ENCODE measurements around the gene IGFL1. TPM values are rescaled to one million over a fixed set of nuclear protein-coding genes. Genes with fewer than 3 reads are reported as not detected.
"Not testable (repeated sequence)": the region's sequence is repeated elsewhere in the genome, so short reads cannot be mapped to it uniquely, and the experiment has no call there.

The IGFL1 gene
- total and polyA plus RNA-seq, 4 donors, result not detected

GRCh38 chr19:46220038-46220615, 9.4 kb upstream of the IGFL1 start:
- Histone ChIP-seq H3K9me3 (ENCODE audit: control insufficient read depth in 4 of 4, insufficient read depth in 3 of 4, low read length in 3 of 4) (peaks cover 0 to 1% (median 0%) of the 10 kb centered on the region in 4 donors), H3K27ac (ENCODE audit: low read depth in 1 of 2, low read length in 1 of 2) (no peak overlapping the region), H3K4me1 (ENCODE audit: control insufficient read depth in 5 of 5, insufficient read depth in 5 of 5, low read length in 5 of 5) (peaks cover 0 to 8% (median 0%) of the 10 kb centered on the region in 5 donors), H3K36me3 (ENCODE audit: control insufficient read depth in 4 of 4, insufficient read depth in 4 of 4, low read length in 4 of 4) (no peaks in the 10 kb centered on the region), H3K4me3 (no peak overlapping the region), H3K27me3 (ENCODE audit: control insufficient read depth in 3 of 3, insufficient read depth in 3 of 3, low read length in 2 of 3) (no peaks in the 10 kb centered on the region), H3K9ac (ENCODE audit: insufficient read depth in 1 of 2, low read length in 2 of 2) (no peak overlapping the region)
- WGBS, 2 donors, result 79 to 89% methylated on average over 8 of the region's 8 CpGs
- no peak for ATAC-seq (ENCODE audit: insufficient read depth, low FRiP score)
- no peak for DNase-seq
- TF ChIP-seq CTCF (IDR thresholded peaks at IDR 0.05; ENCODE audit: control extremely low read depth, extremely low read depth), result no peak

GRCh38 chr19:46221152-46221551, 8.4 kb upstream of the IGFL1 start:
- peaks cover 0 to 8% (median 0%) of the 10 kb centered on the region in 5 donors for H3K4me1 ChIP-seq (ENCODE audit: control insufficient read depth in 5 of 5, insufficient read depth in 5 of 5, low read length in 5 of 5)
- no peaks in the 10 kb centered on the region for H3K36me3 ChIP-seq (ENCODE audit: control insufficient read depth in 4 of 4, insufficient read depth in 4 of 4, low read length in 4 of 4)
- H3K27ac ChIP-seq (ENCODE audit: low read depth in 1 of 2, low read length in 1 of 2), result no peak overlapping the region
- no peak overlapping the region for H3K9ac ChIP-seq (ENCODE audit: insufficient read depth in 1 of 2, low read length in 2 of 2)
- peaks cover 0 to 1% (median 0%) of the 10 kb centered on the region in 4 donors for H3K9me3 ChIP-seq (ENCODE audit: control insufficient read depth in 4 of 4, insufficient read depth in 3 of 4, low read length in 3 of 4)
- TF ChIP-seq CTCF (IDR thresholded peaks at IDR 0.05; ENCODE audit: control extremely low read depth, extremely low read depth), result no peak
- H3K4me3 ChIP-seq, result no peak overlapping the region
- DNase-seq (no peak), ATAC-seq (ENCODE audit: insufficient read depth, low FRiP score) (no peak)
- 82 to 89% methylated on average over 2 of the region's 2 CpGs for WGBS, 2 donors
- H3K27me3 ChIP-seq (ENCODE audit: control insufficient read depth in 3 of 3, insufficient read depth in 3 of 3, low read length in 2 of 3), result no peaks in the 10 kb centered on the region

GRCh38 chr19:46221981-46222610, 7.4 kb upstream of the IGFL1 start:
- Histone ChIP-seq H3K27me3 (ENCODE audit: control insufficient read depth in 3 of 3, insufficient read depth in 3 of 3, low read length in 2 of 3) (no peaks in the 10 kb centered on the region), H3K36me3 (ENCODE audit: control insufficient read depth in 4 of 4, insufficient read depth in 4 of 4, low read length in 4 of 4) (no peaks in the 10 kb centered on the region), H3K9me3 (ENCODE audit: control insufficient read depth in 4 of 4, insufficient read depth in 3 of 4, low read length in 3 of 4) (peaks cover 0 to 1% (median 0%) of the 10 kb centered on the region in 4 donors), H3K4me3 (no peak overlapping the region), H3K4me1 (ENCODE audit: control insufficient read depth in 5 of 5, insufficient read depth in 5 of 5, low read length in 5 of 5) (peaks cover 0 to 5% (median 0%) of the 10 kb centered on the region in 5 donors), H3K9ac (ENCODE audit: insufficient read depth in 1 of 2, low read length in 2 of 2) (no peak overlapping the region), H3K27ac (ENCODE audit: low read depth in 1 of 2, low read length in 1 of 2) (no peak overlapping the region)
- 22 to 42% methylated on average over 7 of the region's 7 CpGs for WGBS, 2 donors
- ATAC-seq (ENCODE audit: insufficient read depth, low FRiP score) (peak; percentile 78), DNase-seq (peak; percentile 12 to 44 (median 40))
- no peak for TF ChIP-seq CTCF (IDR thresholded peaks at IDR 0.05; ENCODE audit: control extremely low read depth, extremely low read depth)

DNA sequence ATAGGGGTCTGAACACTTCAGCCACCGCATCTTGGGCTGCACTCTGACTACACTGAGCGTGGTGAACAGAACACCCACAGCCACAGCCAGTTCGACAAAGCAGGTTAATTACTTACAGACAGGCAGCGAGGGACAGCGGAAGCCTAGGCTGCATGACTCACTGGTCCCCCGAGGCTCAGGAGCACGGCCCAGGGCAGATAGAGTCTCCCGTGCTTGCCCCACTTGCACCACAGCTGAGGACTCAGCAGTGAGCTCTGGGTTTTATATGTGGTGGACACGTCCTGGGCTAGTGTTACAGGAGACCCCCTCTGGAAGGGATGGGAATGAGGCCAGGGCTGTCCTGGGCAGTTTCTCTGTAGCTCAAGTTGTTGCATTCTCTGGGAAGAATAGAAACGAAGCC, 5.8 kb upstream of the IGFL1 start:
- H3K9me3 ChIP-seq (ENCODE audit: control insufficient read depth in 4 of 4, insufficient read depth in 3 of 4, low read length in 3 of 4); H3K4me1 ChIP-seq (ENCODE audit: control insufficient read depth in 5 of 5, insufficient read depth in 5 of 5, low read length in 5 of 5); H3K4me3 ChIP-seq; DNase-seq; H3K9ac ChIP-seq (ENCODE audit: insufficient read depth in 1 of 2, low read length in 2 of 2); H3K27ac ChIP-seq (ENCODE audit: low read depth in 1 of 2, low read length in 1 of 2); H3K36me3 ChIP-seq (ENCODE audit: control insufficient read depth in 4 of 4, insufficient read depth in 4 of 4, low read length in 4 of 4); H3K27me3 ChIP-seq (ENCODE audit: control insufficient read depth in 3 of 3, insufficient read depth in 3 of 3, low read length in 2 of 3); ATAC-seq (ENCODE audit: insufficient read depth, low FRiP score): not testable (repeated sequence)
- 82 to 84% methylated on average over 8 of the region's 10 CpGs for whole genome bisulfite sequencing, 2 donors
